ACC112 (cell line): ENCODE measurements around the gene POU2F1.
A peak's percentile ranks its signal among the peaks of the same experiment; 100 is the strongest.

Source experiments
- H2AFZ ChIP-seq: fragments of 200-600 bp; sonication (generic); one replicate; pipeline ENCODE4 v1.6.0; 2017; ENCODE audit warnings: antibody characterized with exemption, low read length; ENCODE audit not compliant: unreplicated experiment
- H3K27ac ChIP-seq: fragments of 200-600 bp; sonication (generic); 2 replicates; pipeline ENCODE4 v1.5.1; 2014; ENCODE audit warnings: low read depth, mild to moderate bottlenecking, antibody characterized with exemption, low read length, moderate library complexity
- H3K27me3 ChIP-seq: fragments of 200-600 bp; sonication (generic); 2 replicates; pipeline ENCODE4 v1.6.1; 2014; ENCODE audit warnings: mild to moderate bottlenecking, antibody characterized with exemption, low read length, moderate library complexity, mixed read lengths; ENCODE audit not compliant: insufficient read depth
- H3K36me3 ChIP-seq: fragments of 200-600 bp; sonication (generic); 2 replicates; pipeline ENCODE4 v1.6.1; 2016; ENCODE audit warnings: mild to moderate bottlenecking, antibody characterized with exemption, low read length, moderate library complexity, mixed read lengths; ENCODE audit not compliant: insufficient read depth
- H3K4me1 ChIP-seq: fragments of 200-600 bp; sonication (generic); one replicate; pipeline ENCODE4 v1.6.1; 2016; ENCODE audit warnings: low read length, mixed read lengths; ENCODE audit not compliant: insufficient read depth, unreplicated experiment, control insufficient read depth
- H3K4me3 ChIP-seq: fragments of 200-600 bp; sonication (generic); 2 replicates; pipeline ENCODE4 v1.5.1; 2014; ENCODE audit warnings: mild to moderate bottlenecking, low read depth, low read length
- H3K79me2 ChIP-seq: fragments of 200-600 bp; sonication (generic); one replicate; pipeline ENCODE4 v1.6.0; 2016; ENCODE audit warnings: low read length; ENCODE audit not compliant: control insufficient read depth, unreplicated experiment, insufficient read depth

The POU2F1 gene

DNA sequence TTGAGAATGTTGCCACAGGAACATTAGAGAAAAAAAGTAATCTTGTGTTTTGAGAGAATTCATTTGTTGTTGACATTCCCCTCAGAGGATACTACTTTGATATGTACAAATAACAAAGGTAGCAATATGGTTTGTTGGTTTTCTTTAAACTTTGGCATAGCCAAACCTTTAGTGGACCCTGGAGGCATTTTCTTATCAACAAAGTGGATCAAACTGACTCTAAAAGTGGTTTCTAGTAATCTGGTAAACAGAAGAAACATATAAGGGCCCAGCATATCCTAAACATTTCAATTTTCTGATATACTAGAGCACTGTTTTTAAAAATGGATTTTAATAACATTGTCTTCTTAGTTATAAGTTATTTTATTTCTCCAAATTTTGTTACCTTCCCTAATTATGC is 29.8 kb downstream of the POU2F1 start:
- H3K79me2 ChIP-seq, result peaks cover 23% of the 10 kb centered on the region
- H3K4me1 ChIP-seq, result no peaks in the 10 kb centered on the region
- H3K4me3 ChIP-seq, result no peak overlapping the region
- no peaks in the 10 kb centered on the region for H3K36me3 ChIP-seq
- no peak overlapping the region for H3K27ac ChIP-seq
- no peak overlapping the region for H2AFZ ChIP-seq
- no peaks in the 10 kb centered on the region for H3K27me3 ChIP-seq

DNA sequence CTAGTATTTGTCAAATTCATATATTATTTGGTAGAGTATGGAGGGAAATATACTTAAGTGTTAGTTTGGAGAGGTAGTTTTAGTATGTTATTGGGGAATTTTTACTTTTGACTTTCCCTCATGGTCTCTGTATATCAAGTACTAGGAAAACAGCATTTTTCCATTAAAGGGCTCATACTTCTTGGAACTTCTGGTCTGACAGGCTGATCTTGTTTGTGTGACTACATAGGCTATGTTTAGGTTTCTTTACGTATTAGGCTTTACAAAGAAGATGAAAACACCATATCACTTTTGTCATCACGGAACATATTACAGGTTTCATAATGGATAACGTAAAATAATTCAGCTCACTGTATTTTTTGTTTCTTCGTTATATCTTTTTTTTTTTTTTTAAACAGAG is 30.8 kb downstream of the POU2F1 start:
- H3K4me3 ChIP-seq, result no peak overlapping the region
- H3K27me3 ChIP-seq, result no peaks in the 10 kb centered on the region
- no peaks in the 10 kb centered on the region for H3K4me1 ChIP-seq
- no peak overlapping the region for H2AFZ ChIP-seq
- H3K79me2 ChIP-seq, result peaks cover 29% of the 10 kb centered on the region
- no peaks in the 10 kb centered on the region for H3K36me3 ChIP-seq
- H3K27ac ChIP-seq, result no peak overlapping the region

DNA sequence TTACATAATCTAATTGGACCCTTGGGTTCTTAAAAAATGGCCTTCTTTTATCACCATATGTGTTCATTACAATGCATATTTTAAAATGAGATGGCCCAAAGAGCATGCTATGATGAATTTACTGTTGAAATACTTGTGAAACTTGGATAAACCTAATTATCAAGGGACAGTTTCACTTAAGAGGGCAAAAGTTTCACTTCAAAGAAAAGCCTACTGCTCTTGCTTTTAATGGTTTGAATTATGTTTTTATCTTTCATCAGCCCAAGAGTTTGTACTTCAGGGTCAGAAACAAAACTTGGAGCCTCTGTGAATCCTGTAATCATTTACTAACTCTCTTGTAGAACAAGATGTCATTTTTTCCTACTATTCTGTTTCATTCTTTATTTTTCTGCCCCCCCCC is 32.3 kb downstream of the POU2F1 start:
- no peak overlapping the region for H3K4me3 ChIP-seq
- no peaks in the 10 kb centered on the region for H3K36me3 ChIP-seq
- H3K27ac ChIP-seq, result no peak overlapping the region
- H3K4me1 ChIP-seq, result no peaks in the 10 kb centered on the region
- no peaks in the 10 kb centered on the region for H3K27me3 ChIP-seq
- H2AFZ ChIP-seq, result no peak overlapping the region
- H3K79me2 ChIP-seq, result peaks cover 32% of the 10 kb centered on the region

DNA sequence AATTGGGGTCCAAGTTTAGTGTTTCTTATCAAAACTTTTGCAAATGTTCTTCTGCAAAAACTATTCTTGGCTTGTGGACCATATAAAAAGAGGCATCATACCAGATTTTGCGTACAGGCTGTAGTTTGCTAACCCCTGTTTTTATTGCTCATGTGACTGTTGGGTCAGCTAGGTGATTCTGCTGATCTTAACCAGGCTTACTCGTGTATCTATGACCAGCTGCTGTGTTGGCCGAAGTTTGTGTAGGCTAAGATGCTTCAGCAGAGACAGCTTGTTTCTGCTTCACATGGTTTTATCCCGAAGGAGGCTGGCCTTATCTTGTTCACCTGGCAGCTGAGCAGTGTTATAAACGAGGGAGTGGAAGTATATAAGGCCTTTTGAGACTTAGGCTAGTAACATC is 38.2 kb downstream of the POU2F1 start:
- H3K79me2 ChIP-seq, result peaks cover 41% of the 10 kb centered on the region
- H3K4me3 ChIP-seq, result no peak overlapping the region
- H3K27me3 ChIP-seq, result no peaks in the 10 kb centered on the region
- H2AFZ ChIP-seq, result no peak overlapping the region
- no peaks in the 10 kb centered on the region for H3K36me3 ChIP-seq
- peaks cover 11% of the 10 kb centered on the region for H3K4me1 ChIP-seq
- H3K27ac ChIP-seq, result no peak overlapping the region

DNA sequence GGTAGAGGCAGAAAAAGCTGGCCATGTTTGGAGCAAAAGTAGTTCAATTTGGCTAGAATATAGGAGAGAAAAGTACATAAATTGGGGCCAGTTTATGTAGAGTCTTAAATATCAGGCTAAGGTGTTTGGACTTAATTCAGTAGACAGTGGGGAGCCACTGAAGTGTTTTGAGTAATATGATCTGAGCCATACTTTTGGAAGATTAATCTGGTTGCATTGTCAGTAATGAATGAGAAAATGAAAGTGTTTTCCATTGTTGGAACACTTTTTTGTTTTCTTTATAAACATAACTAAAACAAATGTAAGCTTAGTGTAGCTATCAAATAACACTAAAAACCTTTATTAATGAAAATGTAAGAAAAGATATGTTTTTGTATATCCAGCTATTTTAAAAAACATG is 42.1 kb downstream of the POU2F1 start:
- Histone ChIP-seq H2AFZ (no peak overlapping the region), H3K36me3 (no peaks in the 10 kb centered on the region), H3K27me3 (no peaks in the 10 kb centered on the region), H3K79me2 (peaks cover 37% of the 10 kb centered on the region), H3K4me3 (no peak overlapping the region), H3K4me1 (peaks cover 17% of the 10 kb centered on the region), H3K27ac (no peak overlapping the region)

DNA sequence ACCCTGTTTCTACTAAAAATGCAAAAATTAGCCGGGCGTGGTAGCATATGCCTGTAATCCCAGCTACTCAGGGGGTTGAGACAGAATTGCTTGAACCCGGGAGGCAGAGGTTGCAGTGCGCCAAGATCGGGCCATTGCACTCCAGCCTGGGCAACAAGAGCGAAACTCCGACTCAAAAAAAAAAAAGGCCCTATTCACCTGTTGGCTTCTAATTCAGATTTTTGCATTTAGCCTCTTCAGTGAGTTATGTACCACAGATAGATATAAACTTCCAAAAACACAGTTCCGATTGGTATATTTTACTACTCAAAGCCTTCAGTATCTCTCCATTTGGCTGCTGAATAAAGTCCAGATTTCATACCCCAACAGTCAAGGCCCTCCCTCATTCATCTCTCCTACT is 42.7 kb downstream of the POU2F1 start:
- no peak overlapping the region for H2AFZ ChIP-seq
- H3K4me1 ChIP-seq, result peaks cover 17% of the 10 kb centered on the region
- no peak overlapping the region for H3K27ac ChIP-seq
- H3K27me3 ChIP-seq, result no peaks in the 10 kb centered on the region
- no peak overlapping the region for H3K4me3 ChIP-seq
- no peaks in the 10 kb centered on the region for H3K36me3 ChIP-seq
- H3K79me2 ChIP-seq, result peaks cover 37% of the 10 kb centered on the region

DNA sequence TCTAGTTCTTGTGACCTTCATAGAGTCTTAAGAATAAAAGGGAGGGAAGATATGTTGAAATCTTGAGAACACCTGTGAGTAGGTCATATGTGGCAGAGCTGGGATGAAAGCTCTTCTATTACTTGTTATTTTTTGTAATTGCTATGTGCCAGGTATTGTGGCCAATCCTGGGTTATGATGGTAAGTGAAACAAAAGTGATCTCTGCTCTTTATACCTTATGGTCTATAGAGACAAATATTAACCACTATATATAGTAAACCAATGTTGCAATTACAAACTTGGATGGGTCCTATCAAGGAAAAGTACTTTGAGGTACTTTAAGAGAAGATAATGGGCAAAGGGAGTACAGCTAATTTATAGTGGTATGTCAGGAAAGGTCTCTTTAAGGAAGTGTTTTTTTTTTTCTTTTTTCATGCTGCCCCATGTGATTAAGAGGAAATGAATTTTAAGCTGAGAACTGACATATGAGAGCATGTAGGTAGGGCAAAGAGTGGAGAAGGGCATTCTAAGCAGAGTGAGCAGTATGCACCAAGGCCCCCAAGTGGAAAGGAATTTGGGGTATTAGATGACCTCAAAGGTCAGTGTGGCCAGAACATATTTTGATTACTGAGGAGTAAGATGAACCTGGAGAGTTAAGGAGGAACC is 43.3 kb downstream of the POU2F1 start:
- Histone ChIP-seq H3K79me2 (peaks cover 34% of the 10 kb centered on the region), H2AFZ (no peak overlapping the region), H3K36me3 (no peaks in the 10 kb centered on the region), H3K27me3 (no peaks in the 10 kb centered on the region), H3K4me3 (no peak overlapping the region), H3K4me1 (peaks cover 17% of the 10 kb centered on the region), H3K27ac (no peak overlapping the region)

DNA sequence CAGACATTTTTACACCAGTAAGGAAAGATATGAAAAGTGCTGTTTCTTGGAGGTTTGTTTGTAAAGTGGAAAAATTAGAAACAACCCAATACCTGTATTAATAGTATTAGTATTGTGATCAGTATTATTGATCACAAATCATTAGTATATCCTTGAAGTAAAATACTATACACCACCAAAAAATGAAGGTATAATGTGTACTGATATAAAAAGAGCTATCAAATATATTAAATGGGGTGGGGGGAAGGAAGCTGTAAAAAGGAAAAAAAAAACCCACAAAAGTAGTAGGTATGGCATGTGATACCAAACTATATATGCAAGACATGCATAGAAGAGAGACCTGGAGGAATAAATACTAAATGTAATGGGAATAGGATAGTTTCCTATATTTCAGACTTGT is 46.3 kb downstream of the POU2F1 start:
- H3K27ac ChIP-seq, result peak overlapping the region; percentile 19; the same call in 1 of the 2 replicates

DNA sequence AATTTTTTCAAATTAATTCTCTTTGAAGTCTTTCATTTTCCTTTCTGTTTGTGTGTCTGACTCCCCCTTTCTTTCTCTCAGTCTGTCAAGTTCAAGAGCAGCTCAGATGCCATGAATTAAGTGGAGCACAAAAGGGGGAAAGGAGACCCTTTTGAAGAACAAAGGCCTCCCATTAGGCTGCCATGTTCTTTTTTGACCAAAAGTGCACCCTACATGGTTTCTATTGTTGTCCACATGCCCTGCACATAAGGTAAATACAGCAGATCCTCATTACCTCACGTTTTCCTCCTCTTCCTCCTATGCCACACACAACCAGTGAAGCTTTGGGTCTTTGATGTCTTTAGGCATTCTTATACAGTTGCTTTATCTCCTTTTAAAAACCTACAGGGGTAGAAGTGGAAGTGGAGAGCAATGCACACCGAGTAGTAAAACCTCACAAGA is 47.7 kb downstream of the POU2F1 start:
- H3K79me2 ChIP-seq, result peaks cover 26% of the 10 kb centered on the region
- H3K4me3 ChIP-seq, result no peak overlapping the region
- peaks cover 18% of the 10 kb centered on the region for H3K4me1 ChIP-seq
- no peak overlapping the region for H2AFZ ChIP-seq
- H3K36me3 ChIP-seq, result no peaks in the 10 kb centered on the region
- no peaks in the 10 kb centered on the region for H3K27me3 ChIP-seq
- no peak overlapping the region for H3K27ac ChIP-seq

More for the DNA sequence above, 46.3 kb downstream of the POU2F1 start:
- Histone ChIP-seq H3K36me3 (no peaks in the 10 kb centered on the region), H3K27me3 (no peaks in the 10 kb centered on the region), H2AFZ (no peak overlapping the region), H3K4me3 (no peak overlapping the region), H3K4me1 (peaks cover 21% of the 10 kb centered on the region), H3K79me2 (peaks cover 26% of the 10 kb centered on the region)

DNA sequence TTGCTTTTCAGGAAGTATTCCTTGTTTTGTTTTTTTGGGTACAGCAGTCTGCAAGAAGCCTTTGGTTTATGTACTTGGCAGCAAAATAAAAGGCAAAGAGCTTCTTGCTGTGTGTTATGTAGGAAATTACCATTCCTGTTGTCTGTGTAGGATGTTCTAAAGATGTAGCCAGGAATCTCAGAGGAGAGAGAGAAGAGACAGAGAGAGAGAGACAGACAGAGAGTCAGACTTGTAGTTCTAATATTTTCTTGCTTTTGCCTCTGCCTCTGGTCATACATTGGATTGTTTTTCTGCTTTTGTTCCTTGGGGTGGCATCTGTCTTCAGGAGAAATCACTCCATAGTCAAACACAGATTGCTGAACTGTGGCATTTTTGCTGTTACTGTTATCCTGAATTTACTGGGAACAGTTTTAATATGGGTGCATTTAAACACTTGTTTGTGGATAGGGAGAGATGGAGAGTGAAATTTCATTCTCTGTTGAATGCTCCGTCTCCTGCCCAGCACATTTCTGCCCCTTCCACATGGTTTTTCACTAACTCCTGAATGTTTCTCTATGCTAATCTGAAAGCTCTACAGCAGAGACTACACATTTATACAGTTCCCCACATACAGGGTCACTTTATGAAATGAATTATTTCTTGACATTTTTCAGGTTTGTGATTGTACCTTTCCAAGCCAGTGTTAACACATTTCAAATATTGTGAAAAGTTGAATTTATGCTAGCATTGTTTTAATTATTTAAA is 49.8 kb downstream of the POU2F1 start:
- Histone ChIP-seq H3K4me3 (no peak overlapping the region), H3K4me1 (peaks cover 11% of the 10 kb centered on the region), H3K79me2 (peaks cover 20% of the 10 kb centered on the region), H3K27me3 (no peaks in the 10 kb centered on the region), H3K36me3 (no peaks in the 10 kb centered on the region), H2AFZ (no peak overlapping the region), H3K27ac (no peak overlapping the region)

DNA sequence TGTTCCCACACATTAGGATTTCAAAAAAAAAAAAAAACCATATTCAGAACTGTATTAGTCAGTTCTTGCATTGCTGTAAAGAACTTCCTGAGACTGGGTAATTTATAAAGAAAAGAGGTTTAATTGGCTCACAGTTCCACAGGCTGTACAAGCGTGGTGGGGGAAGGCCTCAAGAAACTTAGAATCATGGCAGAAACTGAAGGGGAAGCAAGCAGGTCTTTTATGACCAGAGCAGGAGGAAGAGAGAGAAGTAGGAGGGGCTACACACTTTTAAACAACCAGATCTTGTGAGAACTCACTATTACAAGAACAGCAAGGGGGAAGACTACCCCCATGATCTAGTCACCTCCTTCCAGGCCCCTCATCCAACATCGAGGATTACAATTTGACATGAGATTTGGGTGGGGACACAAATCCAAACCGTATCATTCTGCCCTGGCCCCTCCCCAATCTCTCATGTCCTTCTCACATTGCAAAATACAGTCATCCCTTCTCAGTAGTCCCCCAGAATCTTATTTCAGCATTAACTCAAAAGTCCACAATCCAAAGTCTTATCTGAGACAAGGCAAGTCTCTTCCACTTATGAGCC is 51.8 kb downstream of the POU2F1 start:
- Histone ChIP-seq H3K27ac (no peak overlapping the region), H2AFZ (no peak overlapping the region), H3K36me3 (no peaks in the 10 kb centered on the region), H3K79me2 (peaks cover 25% of the 10 kb centered on the region), H3K4me3 (no peak overlapping the region), H3K4me1 (peaks cover 11% of the 10 kb centered on the region), H3K27me3 (no peaks in the 10 kb centered on the region)
